MM.1S (cell line): ENCODE measurements around the gene OR4X1.
A peak's percentile ranks its signal among the peaks of the same experiment; 100 is the strongest.
"Not testable (repeated sequence)": the region's sequence is repeated elsewhere in the genome, so short reads cannot be mapped to it uniquely, and the experiment has no call there.

ENCODE experiments used
- DNase-seq: peaks from one replicate; pipeline ENCODE4 v3.0.0-alpha.2; 2015
- H2AFZ ChIP-seq: fragments of 300-600 bp; sonication (generic); 2 replicates; pipeline ENCODE4 v1.6.0; 2016; ENCODE audit warnings: antibody characterized with exemption, low read length
- H3F3A ChIP-seq: fragments of 300-600 bp; sonication (generic); 2 replicates; pipeline ENCODE4 v1.6.1; 2016; ENCODE audit warnings: mild to moderate bottlenecking, antibody characterized with exemption, low read length, moderate library complexity, mixed read lengths; ENCODE audit not compliant: insufficient read depth
- H3K27ac ChIP-seq: fragments of 300-600 bp; sonication (generic); 2 replicates; pipeline ENCODE4 v1.5.1; 2016; ENCODE audit warnings: mild to moderate bottlenecking, low read length
- H3K27me3 ChIP-seq: fragments of 300-600 bp; sonication (generic); replicated peaks from 2 replicates; pipeline ENCODE4 v1.6.0; 2016; ENCODE audit warnings: low read length; ENCODE audit not compliant: insufficient read depth
- H3K36me3 ChIP-seq: fragments of 300-600 bp; sonication (generic); replicated peaks from 2 replicates; pipeline ENCODE4 v1.6.1; 2016; ENCODE audit warnings: mild to moderate bottlenecking, low read length, mixed read lengths; ENCODE audit not compliant: insufficient read depth
- H3K4me1 ChIP-seq: fragments of 300-600 bp; sonication (generic); 2 replicates; pipeline ENCODE4 v1.6.1; 2016; ENCODE audit warnings: low read length, mixed read lengths
- H3K4me2 ChIP-seq: fragments of 300-600 bp; sonication (generic); 2 replicates; pipeline ENCODE4 v1.6.0; 2016; ENCODE audit warnings: low read depth, low read length
- H3K4me3 ChIP-seq: fragments of 300-600 bp; sonication (generic); 2 replicates; pipeline ENCODE4 v1.5.1; 2016; ENCODE audit warnings: low read length, mixed read lengths
- H3K79me2 ChIP-seq: fragments of 300-600 bp; sonication (generic); 2 replicates; pipeline ENCODE4 v1.6.1; 2016; ENCODE audit warnings: mixed run types, low read length, mixed read lengths
- H3K9ac ChIP-seq: fragments of 300-600 bp; sonication (generic); 2 replicates; pipeline ENCODE4 v1.6.1; 2016; ENCODE audit warnings: low read length, mixed read lengths
- H3K9me2 ChIP-seq: fragments of 300-600 bp; sonication (generic); replicated peaks from 2 replicates; pipeline ENCODE4 v1.6.1; 2016; ENCODE audit warnings: mild to moderate bottlenecking, low read length, mixed read lengths; ENCODE audit not compliant: insufficient read depth
- H3K9me3 ChIP-seq: fragments of 300-600 bp; sonication (generic); replicated peaks from 2 replicates; pipeline ENCODE4 v1.6.1; 2016; ENCODE audit warnings: mild to moderate bottlenecking, low read length, mixed read lengths; ENCODE audit not compliant: insufficient read depth
- H4K20me1 ChIP-seq: fragments of 300-600 bp; sonication (generic); 2 replicates; pipeline ENCODE4 v1.6.1; 2016; ENCODE audit warnings: mild to moderate bottlenecking, low read length, moderate library complexity, mixed read lengths; ENCODE audit not compliant: insufficient read depth
- CTCF ChIP-seq: fragments of 300-600 bp; sonication (generic); IDR thresholded peaks from 2 replicates; pipeline ENCODE4 v1.5.1; 2016; ENCODE audit warnings: antibody characterized with exemption, low read length, mixed read lengths
- EZH2 ChIP-seq: fragments of 300-600 bp; sonication (generic); optimal IDR thresholded peaks from 2 replicates; pipeline ENCODE3; 2017; ENCODE audit warnings: low read depth, mild to moderate bottlenecking, antibody characterized with exemption, low read length, mixed read lengths
- EZH2phosphoT487 ChIP-seq: fragments of 300-600 bp; sonication (generic); IDR thresholded peaks from 2 replicates; pipeline ENCODE4 v1.6.1; 2018; ENCODE audit warnings: antibody characterized with exemption, low read length

OR4X1 gene

GRCh38 chr11:48305923-48306322 is 42.3 kb downstream of the OR4X1 start, which contains the start of gene OR4S1:
Gene OR4S1 (plus strand): TSS chr11:48306223. CDS start chr11:48306223, 0 bp downstream.
- Histone ChIP-seq H3K79me2 (no peaks in the 10 kb centered on the region), H3K9me2 (no peaks in the 10 kb centered on the region), H3K9ac (no peak within 1 kb of the TSS), H2AFZ (no peak within 1 kb of the TSS), H4K20me1 (no peaks in the 10 kb centered on the region), H3K4me2 (no peak within 1 kb of the TSS), H3K9me3 (no peaks in the 10 kb centered on the region), H3F3A (no peaks in the 10 kb centered on the region), H3K4me3 (no peak within 1 kb of the TSS), H3K36me3 (no peaks in the 10 kb centered on the region), H3K27ac (no peak within 1 kb of the TSS), H3K4me1 (no peaks in the 10 kb centered on the region), H3K27me3 (no peaks in the 10 kb centered on the region)
- no peak for DNase-seq
- no peak for TF ChIP-seq CTCF
- no peak for TF ChIP-seq EZH2phosphoT487
- no peak for TF ChIP-seq EZH2

- Histone ChIP-seq H3K36me3 (no peaks in the 10 kb centered on the region), H4K20me1 (no peaks in the 10 kb centered on the region), H3K9me3 (no peaks in the 10 kb centered on the region), H3K9me2 (no peaks in the 10 kb centered on the region), H3K27ac (no peak overlapping the region), H3K4me3 (no peak overlapping the region), H3K79me2 (no peaks in the 10 kb centered on the region), H3F3A (no peaks in the 10 kb centered on the region), H3K9ac (no peak overlapping the region), H3K4me2 (no peak overlapping the region), H3K4me1 (no peaks in the 10 kb centered on the region), H2AFZ (peak overlapping the region; percentile 9; the same call in 1 of the 2 replicates), H3K27me3 (no peaks in the 10 kb centered on the region)
- TF ChIP-seq EZH2 (no peak), CTCF (peak; percentile 94)
- DNase-seq: peak; percentile 76
These were observed 44.2 kb downstream of the OR4X1 start for GRCh38 chr11:48307760-48308386.

GRCh38 chr11:48313590-48313989 is 49.9 kb downstream of the OR4X1 start:
- H4K20me1 ChIP-seq, H3F3A ChIP-seq, H3K4me2 ChIP-seq, H3K9me3 ChIP-seq, H3K4me3 ChIP-seq, H3K79me2 ChIP-seq, H3K36me3 ChIP-seq, H3K4me1 ChIP-seq, DNase-seq, H3K27ac ChIP-seq, H2AFZ ChIP-seq, H3K9ac ChIP-seq, H3K27me3 ChIP-seq, H3K9me2 ChIP-seq: not testable (repeated sequence)
